GM19397 (cell line): Measurements from ENCODE around the gene ZSWIM6.

ENCODE experiments used
- ATAC-seq: cut with Tn5 transposase; IDR thresholded peaks from one replicate; pipeline ENCODE4 v1.9.1; 2021; ENCODE audit warnings: mild to moderate bottlenecking, moderate library complexity; ENCODE audit not compliant: unreplicated experiment

ZSWIM6 gene

DNA sequence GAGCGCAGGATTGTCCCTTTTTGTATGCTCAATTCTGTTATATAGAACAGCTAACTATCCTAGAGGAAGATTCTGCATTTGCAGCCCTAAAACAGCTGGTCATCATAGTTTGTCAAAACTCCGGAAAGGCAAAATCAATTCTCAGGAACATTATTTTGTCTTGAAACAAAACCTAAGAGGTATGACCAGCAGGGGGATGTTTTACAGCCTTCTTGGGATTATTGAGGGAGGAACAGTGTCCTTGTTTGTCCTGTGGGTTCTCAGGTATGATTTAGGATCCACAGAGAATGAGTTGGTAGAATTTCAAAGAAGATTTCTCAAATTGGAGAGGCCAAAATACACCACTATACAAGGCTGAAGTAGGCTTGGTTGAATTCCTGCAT, 136.4 kb downstream of the ZSWIM6 start:
- no peak for ATAC-seq

DNA sequence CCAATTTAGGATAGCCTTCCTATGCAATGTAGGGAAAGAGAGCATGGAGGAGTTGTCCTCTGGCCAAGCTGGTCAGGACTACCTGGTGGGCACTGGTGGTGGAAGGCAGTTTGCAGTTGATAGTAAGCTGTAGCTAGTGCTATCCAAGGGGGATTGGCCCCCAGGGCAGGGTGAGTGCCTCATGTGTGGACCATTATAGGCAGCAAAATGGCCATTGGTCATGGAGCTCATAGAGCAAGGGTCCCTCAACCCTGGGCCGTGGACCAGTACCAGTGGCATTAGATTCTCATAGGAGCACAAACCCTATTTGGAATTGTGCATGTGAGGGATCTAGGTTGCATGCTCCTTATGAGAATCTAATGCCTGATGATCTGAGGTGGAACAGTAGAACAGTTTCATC, 139.3 kb downstream of the ZSWIM6 start:
- ATAC-seq: no peak

GRCh38 chr5:61472172-61472958, 140.3 kb downstream of the ZSWIM6 start:
- ATAC-seq: no peak

- no peak for ATAC-seq
Observed at GRCh38 chr5:61474746-61475145, 142.7 kb downstream of the ZSWIM6 start.

DNA sequence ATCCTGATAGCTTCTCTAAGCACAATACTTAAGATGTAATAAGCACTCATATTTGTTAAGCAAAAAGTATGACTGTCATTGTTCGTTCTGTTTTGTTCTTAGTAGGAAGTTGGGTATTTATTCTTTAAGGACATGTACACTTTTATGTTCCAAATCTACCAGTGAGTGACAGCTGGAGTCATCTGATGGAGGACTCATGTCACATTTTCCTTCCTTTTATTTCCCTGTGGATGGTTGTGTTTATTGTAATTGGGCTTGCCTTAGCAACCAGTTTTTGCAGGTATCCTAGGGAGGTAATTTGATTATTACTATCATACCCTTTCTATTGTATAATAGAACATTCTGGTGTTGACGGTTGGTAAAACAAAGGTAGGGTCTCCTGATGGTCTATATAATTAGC, 145.7 kb downstream of the ZSWIM6 start:
- ATAC-seq: no peak

DNA sequence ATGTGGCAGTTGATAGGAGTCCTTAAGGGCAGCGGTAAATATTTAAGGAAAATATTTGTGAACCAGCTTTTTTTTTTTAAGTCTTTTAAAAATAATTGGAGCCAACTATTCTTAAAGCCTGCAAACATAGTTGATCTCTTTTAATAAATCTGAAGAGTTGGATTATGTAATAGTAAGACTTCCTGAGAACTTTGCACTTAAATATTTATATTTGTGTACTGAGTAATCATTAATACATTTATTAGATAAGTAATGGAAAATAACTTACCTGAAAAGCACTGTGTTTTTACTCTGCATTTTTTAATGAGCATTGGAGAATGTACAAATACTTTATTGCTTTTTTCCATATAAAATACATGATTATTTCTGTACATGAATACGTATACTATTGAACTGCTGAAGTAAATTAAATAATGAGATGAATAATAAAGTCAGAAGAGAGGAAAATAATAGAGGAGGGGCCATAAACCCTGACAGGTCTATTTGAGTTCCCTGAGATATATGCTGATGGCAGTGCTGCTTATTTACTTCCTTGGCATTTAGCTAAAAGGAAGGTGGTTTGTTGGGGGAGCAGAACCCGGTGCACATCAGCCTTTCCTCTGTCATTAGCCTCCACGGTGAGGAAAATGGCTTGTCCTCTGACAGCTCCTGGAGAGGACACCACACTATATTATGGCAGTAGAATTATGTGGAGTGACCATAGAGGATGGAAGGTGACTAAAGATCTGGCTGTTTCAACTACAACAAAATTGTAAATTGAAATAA, 148.0 kb downstream of the ZSWIM6 start:
- ATAC-seq: no peak

GRCh38 chr5:61482980-61483379, 150.9 kb downstream of the ZSWIM6 start:
- no peak for ATAC-seq

- ATAC-seq: no peak
Observed at GRCh38 chr5:61486476-61486875, 154.4 kb downstream of the ZSWIM6 start.

DNA sequence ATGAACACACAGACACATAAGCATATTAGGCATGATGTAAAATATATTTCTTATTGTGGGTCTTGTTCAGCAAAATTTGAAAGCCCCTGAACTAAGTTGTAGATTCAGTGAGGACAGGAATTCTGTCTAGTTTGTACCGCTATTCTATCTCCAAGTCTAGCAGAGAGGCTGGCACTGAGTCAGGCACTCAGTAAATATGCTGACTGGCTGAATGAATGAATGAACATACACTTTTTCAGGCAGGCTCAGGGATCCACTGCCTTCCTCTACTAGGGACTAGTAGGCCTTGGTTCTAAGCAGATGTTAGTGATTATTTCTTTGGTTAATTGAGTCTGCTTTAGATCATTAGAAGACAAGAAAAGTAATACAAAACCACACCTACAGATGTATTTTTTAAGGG, 157.5 kb downstream of the ZSWIM6 start:
- no peak for ATAC-seq

GRCh38 chr5:61491861-61492260, 159.8 kb downstream of the ZSWIM6 start:
- no peak for ATAC-seq

GRCh38 chr5:61493973-61494372, 161.9 kb downstream of the ZSWIM6 start:
- no peak for ATAC-seq

GRCh38 chr5:61496446-61496845, 164.4 kb downstream of the ZSWIM6 start:
- ATAC-seq: no peak

DNA sequence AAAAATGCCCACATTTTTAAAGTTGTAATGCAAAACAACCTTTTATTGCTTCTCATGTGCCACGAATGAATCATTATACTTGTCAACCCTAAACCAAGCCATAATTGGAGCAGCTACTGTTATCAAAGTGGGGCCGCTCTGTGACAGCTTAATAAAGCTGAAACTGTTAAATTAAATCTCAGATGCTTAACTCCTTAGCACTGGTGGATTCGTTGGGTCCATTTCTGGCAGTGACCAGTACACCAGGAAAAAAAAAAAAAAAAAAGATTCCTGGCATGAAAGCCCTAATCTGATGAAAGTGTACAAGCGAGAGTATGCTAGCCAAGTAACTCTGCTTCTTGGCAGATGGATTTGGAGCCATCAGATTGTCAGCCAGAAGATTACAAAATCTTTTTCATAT, 164.8 kb downstream of the ZSWIM6 start:
- no peak for ATAC-seq

DNA sequence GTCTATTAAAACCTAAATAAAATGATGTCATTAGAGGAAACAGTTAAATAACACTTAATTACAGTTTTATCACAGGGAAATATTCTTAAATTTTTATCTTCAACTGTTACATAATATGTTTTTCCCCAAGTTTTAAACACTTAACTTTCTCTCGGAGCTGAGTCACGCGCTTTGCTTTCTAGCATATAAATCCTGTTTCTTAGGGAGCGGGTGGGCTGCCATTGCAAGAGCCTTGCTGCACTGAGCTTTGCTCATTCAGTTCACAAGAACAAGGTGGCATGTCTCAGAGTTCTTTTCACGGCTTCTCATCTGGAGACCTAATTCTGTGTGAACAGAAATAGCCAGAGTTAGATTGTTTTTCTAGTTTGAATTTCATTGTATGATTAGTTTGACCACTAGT, 166.1 kb downstream of the ZSWIM6 start:
- no peak for ATAC-seq

- no peak for ATAC-seq
Observed at GRCh38 chr5:61501971-61502370, 169.9 kb downstream of the ZSWIM6 start.

GRCh38 chr5:61504143-61504770, 172.2 kb downstream of the ZSWIM6 start:
- ATAC-seq: no peak

DNA sequence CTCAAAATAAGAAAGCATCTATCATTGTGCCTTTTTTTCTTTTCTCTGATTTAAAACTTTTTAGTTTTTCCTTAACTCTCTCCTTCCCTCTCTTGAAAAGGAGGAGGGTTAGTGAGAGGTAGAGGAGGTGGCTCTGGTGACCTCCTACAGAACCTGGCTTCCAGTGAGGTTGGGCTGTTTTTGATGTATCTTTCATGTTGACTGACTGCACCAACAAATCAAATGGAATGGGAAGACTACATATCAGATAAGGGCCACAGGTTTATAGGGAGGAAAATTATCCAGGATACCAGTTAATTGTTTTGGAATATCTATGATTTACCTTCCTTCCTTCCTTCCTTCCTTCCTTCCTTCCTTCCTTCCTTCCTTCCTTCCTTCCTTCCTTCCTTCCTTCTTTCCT, 173.2 kb downstream of the ZSWIM6 start:
- no peak for ATAC-seq

- ATAC-seq: no peak
Observed at GRCh38 chr5:61507232-61507631, 175.2 kb downstream of the ZSWIM6 start.

DNA sequence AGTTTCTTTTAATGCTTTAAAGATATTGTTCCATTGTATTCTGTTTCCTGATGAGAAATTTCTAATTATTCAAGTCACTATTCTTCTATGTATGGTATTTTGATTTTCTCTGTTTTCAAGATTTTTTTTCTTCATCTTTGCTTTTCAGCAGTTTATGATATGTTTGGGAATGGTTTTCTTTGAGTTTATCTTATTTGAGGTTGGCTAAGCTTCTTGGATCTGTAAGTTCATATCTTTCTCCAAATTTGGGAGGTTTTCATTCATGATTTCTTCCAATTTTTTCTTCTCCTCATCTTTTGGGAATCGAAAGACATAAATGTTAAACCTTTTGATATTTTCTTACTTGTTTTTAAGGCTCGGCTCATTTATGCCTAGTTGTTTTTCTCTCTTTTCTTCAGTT, 184.9 kb downstream of the ZSWIM6 start:
- ATAC-seq: no peak

- ATAC-seq: no peak
Observed at GRCh38 chr5:61519728-61520277, 187.7 kb downstream of the ZSWIM6 start.

- no peak for ATAC-seq
Observed at GRCh38 chr5:61523073-61523472, 191.0 kb downstream of the ZSWIM6 start.

DNA sequence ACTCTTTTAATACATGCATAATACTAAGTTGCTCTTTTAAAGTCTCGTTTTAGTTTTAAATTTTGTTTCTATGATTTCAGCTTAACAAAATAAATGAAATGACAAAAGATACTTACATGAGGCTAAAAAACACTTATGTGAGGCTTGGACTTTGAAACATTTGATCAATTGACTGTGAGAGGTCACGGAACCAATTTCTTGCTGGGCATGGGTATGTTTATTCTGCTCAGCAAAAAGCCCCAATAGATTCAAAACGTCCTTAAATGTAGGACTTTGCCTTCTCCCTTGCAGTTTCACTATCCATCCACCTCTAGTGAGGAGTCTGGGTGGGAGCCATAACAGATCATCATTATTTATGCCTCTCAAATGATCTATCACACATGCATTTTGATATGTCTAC, 191.9 kb downstream of the ZSWIM6 start:
- no peak for ATAC-seq
